Measurements from ENCODE around the gene LMO4.

The LMO4 gene

GRCh38 chr1:87307306-87307705, 21.4 kb upstream of the LMO4 start:
- DNase-seq (ENCODE audit: extremely low read depth, low read depth) = no peak
- TF ChIP-seq CTCF (IDR thresholded peaks at IDR 0.05; ENCODE audit: low read depth, low read length) = no peak

GRCh38 chr1:87307931-87308330, 20.7 kb upstream of the LMO4 start:
- DNase-seq (ENCODE audit: extremely low read depth, low read depth) = no peak
- TF ChIP-seq CTCF (IDR thresholded peaks at IDR 0.05; ENCODE audit: low read depth, low read length) = no peak

GRCh38 chr1:87314091-87314490, 14.6 kb upstream of the LMO4 start:
- DNase-seq (ENCODE audit: extremely low read depth, low read depth) = no peak
- TF ChIP-seq CTCF (IDR thresholded peaks at IDR 0.05; ENCODE audit: low read depth, low read length) = no peak

- TF ChIP-seq CTCF (IDR thresholded peaks at IDR 0.05; ENCODE audit: low read depth, low read length) = no peak
- no peak for DNase-seq (ENCODE audit: extremely low read depth, low read depth)
These were observed 10.5 kb upstream of the LMO4 start for GRCh38 chr1:87318056-87318650.

- no peak for TF ChIP-seq CTCF (IDR thresholded peaks at IDR 0.05; ENCODE audit: low read depth, low read length)
- no peak for DNase-seq (ENCODE audit: extremely low read depth, low read depth)
These were observed 9.9 kb upstream of the LMO4 start for GRCh38 chr1:87318806-87319205.

GRCh38 chr1:87325982-87326738, 2.5 kb upstream of the LMO4 start:
- TF ChIP-seq CTCF (IDR thresholded peaks at IDR 0.05; ENCODE audit: low read depth, low read length) = peak; percentile 63
- DNase-seq (ENCODE audit: extremely low read depth, low read depth) = no peak

Data from AG09319 (cell line).